Stimulated activated CD4-positive, alpha-beta T cell treated with anti-CD3 and anti-CD28 coated beads, Interleukin-1b, Interleukin-23, amount 100 ng/mL, for 48 hours (primary cell): ENCODE data around the gene COL4A3.
A peak's percentile ranks its signal among the peaks of the same experiment; 100 is the strongest.

Source experiments
- DNase-seq: peaks from one replicate; pipeline ENCODE4 v3.0.0-alpha.2; 2020

COL4A3 gene

GRCh38 chr2:227296671-227297405 lies 132.4 kb downstream of the COL4A3 start:
- no peak for DNase-seq

- no peak for DNase-seq
Measured at GRCh38 chr2:227301523-227301922, 137.1 kb downstream of the COL4A3 start.

GRCh38 chr2:227308784-227309183 lies 144.4 kb downstream of the COL4A3 start:
- DNase-seq = no peak

GRCh38 chr2:227310756-227311110 lies 146.3 kb downstream of the COL4A3 start:
- DNase-seq = no peak

- DNase-seq = no peak
Measured at GRCh38 chr2:227311861-227312506, 147.6 kb downstream of the COL4A3 start.

GRCh38 chr2:227312579-227312978 lies 148.2 kb downstream of the COL4A3 start:
- no peak for DNase-seq

GRCh38 chr2:227313310-227313709 lies 148.9 kb downstream of the COL4A3 start:
- DNase-seq = no peak

- no peak for DNase-seq
Measured at GRCh38 chr2:227317834-227318233, 153.4 kb downstream of the COL4A3 start.

GRCh38 chr2:227320305-227321094 lies 156.1 kb downstream of the COL4A3 start:
- no peak for DNase-seq

- no peak for DNase-seq
Measured at GRCh38 chr2:227322530-227323205, 158.2 kb downstream of the COL4A3 start.

- DNase-seq = no peak
Measured at GRCh38 chr2:227323818-227324217, 159.4 kb downstream of the COL4A3 start.

GRCh38 chr2:227324642-227324994 lies 160.2 kb downstream of the COL4A3 start:
- DNase-seq = no peak

- peak; percentile 95 for DNase-seq
Measured at GRCh38 chr2:227324995-227325838, 160.8 kb downstream of the COL4A3 start, which contains the start of gene MFF. Gene MFF (plus strand): TSS chr2:227325251. CDS start chr2:227330666, 5,415 bp downstream.

GRCh38 chr2:227325839-227326195 lies 161.4 kb downstream of the COL4A3 start:
- no peak for DNase-seq

- DNase-seq = no peak
Measured at GRCh38 chr2:227326783-227327182, 162.4 kb downstream of the COL4A3 start.

- no peak for DNase-seq
Measured at GRCh38 chr2:227335713-227336112, 171.3 kb downstream of the COL4A3 start.

- DNase-seq = no peak
Measured at GRCh38 chr2:227337442-227337841, 173.0 kb downstream of the COL4A3 start.

- no peak for DNase-seq
Measured at GRCh38 chr2:227339098-227339599, 174.7 kb downstream of the COL4A3 start.

GRCh38 chr2:227340106-227340505 lies 175.7 kb downstream of the COL4A3 start:
- no peak for DNase-seq

GRCh38 chr2:227341553-227341952 lies 177.1 kb downstream of the COL4A3 start:
- DNase-seq = no peak

GRCh38 chr2:227344231-227344630 lies 179.8 kb downstream of the COL4A3 start:
- no peak for DNase-seq

- DNase-seq = no peak
Measured at GRCh38 chr2:227347117-227347516, 182.7 kb downstream of the COL4A3 start.
